OCI-LY7 (cell line): ENCODE data around the gene KIF3A.

Source experiments
- CTCF ChIP-seq: fragments of 200-600 bp; sonication (generic); conservative IDR thresholded peaks from 2 replicates; pipeline ENCODE4 v1.5.1; 2014; ENCODE audit warnings: mild to moderate bottlenecking, antibody characterized with exemption, low read length, moderate library complexity, mixed read lengths
- EZH2phosphoT487 ChIP-seq: fragments of 200-600 bp; sonication (generic); IDR thresholded peaks from 2 replicates; pipeline ENCODE4 v1.6.1; 2018; ENCODE audit warnings: low read depth, borderline replicate concordance, mild to moderate bottlenecking, mixed run types, antibody characterized with exemption, low read length, moderate library complexity, mixed read lengths

GRCh38 chr5:132781029-132781428, 43.7 kb upstream of the KIF3A start:
- no peak for TF ChIP-seq EZH2phosphoT487
- no peak for TF ChIP-seq CTCF
